ELF-1 (cell line): ENCODE results near the gene TMEM120B.
"Not testable (repeated sequence)": the region's sequence is repeated elsewhere in the genome, so short reads cannot be mapped to it uniquely, and the experiment has no call there.

Experiments
- DNase-seq: peaks from one replicate; pipeline ENCODE4 v3.0.0-alpha.2; 2016; ENCODE audit warnings: low read depth, low spot score

Gene TMEM120B

GRCh38 chr12:121712461-121713256 is at the start of gene TMEM120B:
TMEM120B (plus strand) TSS chr12:121712752; CDS start chr12:121712896, 144 bp downstream.
- DNase-seq, result peak; percentile 64

GRCh38 chr12:121663610-121663929 is 49.0 kb upstream of the TMEM120B start:
- no peak for DNase-seq

DNA sequence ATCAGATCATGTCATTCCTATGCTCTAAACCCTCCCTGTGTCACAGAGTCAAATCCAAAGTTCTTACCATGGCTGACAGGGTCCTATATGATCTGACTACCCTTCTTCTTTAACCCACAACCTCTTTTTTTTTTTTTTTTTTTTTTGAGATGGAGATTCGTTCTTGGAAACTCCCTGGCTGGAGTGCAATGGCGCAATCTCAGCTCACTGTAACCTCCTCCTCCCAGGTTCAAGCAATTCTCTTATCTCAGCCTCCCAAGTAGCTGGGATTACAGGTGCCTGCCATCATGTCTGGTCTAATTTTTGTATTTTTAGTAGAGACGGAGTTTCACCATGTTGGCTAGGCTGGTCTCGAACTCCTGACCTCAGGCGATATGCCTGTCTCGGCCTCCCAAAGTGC is 45.7 kb upstream of the TMEM120B start:
- DNase-seq, result not testable (repeated sequence)

DNA sequence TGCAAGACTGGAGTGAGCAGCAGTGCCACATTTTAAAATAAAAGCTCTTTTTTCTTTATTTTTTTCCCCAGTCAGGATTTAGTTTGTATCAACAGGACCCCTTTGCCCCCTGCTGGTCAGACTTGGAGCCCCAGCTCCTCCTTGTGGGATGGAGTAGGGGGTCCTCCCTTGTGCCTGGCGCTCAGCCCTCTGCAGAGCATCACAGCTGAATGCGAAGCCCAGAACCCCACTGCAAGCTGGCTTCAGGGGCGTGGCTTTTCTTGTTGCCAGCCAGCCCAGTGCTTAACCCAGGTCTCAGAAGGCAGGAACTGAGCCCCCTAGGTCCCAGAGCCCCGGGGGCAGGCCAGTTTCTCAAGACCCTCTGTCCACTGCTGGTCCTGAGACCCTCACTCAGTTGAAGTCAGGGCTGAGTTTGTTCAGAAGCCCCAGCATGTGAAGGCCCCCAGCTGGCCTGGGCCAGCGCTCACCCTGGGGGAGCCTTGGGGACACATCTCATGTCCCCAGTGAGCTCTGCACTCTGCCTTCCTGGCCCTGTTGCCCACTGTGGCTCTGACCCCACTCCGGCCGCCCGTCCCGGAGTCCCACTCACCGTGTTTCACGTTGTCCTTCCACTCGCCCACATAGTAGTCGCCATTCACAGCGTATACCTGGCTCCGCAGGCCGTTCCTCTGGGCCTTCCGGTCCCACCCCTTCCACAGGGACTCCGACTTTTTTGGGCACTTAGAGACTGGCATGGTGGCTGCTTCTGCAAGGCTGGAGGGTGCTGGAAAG is 43.6 kb upstream of the TMEM120B start:
- peak; percentile 75 for DNase-seq

DNA sequence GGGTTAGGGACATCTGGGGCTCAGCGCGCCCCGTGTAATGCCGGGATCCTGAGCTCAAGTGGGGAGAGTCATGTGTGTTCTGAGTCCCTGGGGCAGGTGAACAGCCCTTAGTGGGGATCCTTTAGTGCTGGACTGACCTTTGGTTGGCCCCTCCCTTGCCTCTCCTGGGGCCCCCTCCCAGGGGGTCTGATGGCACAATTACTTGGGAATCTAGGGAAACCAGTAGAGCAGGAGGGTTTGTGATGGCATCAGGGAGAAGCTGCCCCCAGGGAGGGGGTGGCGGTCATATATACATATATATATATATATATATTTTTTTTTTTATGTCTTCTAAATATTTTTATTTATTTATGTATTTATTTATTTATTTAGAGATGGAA is 43.0 kb upstream of the TMEM120B start, which contains the start of gene MORN3:
TSS of gene MORN3 (minus strand) at position 134 of the 380 bp plus-strand sequence. CDS start 171 bp downstream, outside the sequence.
- DNase-seq, result peak; percentile 62

- peak; percentile 72 for DNase-seq
These were observed 39.5 kb upstream of the TMEM120B start for GRCh38 chr12:121673013-121673511.

GRCh38 chr12:121676190-121676589 is 36.4 kb upstream of the TMEM120B start:
- DNase-seq, result peak; percentile 60

DNA sequence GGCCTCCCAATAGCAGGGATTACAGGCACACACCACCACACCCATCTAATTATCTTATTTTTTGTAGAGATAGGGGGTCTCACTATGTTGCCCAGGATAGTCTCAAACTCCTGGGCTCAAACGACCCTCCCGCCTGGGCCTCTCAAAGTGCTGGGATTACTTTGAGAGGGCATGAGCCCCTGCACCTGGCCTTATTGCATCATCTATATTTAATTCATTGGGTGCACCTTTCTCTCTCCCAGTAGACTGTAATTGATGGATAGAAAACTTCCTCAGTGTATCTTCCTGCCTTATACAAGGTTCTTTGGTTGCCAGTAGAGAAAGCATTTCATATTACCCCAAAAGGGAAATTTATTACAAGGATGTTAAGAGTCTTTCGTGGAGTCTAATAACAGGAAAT is 34.2 kb upstream of the TMEM120B start:
- DNase-seq, result no peak

DNA sequence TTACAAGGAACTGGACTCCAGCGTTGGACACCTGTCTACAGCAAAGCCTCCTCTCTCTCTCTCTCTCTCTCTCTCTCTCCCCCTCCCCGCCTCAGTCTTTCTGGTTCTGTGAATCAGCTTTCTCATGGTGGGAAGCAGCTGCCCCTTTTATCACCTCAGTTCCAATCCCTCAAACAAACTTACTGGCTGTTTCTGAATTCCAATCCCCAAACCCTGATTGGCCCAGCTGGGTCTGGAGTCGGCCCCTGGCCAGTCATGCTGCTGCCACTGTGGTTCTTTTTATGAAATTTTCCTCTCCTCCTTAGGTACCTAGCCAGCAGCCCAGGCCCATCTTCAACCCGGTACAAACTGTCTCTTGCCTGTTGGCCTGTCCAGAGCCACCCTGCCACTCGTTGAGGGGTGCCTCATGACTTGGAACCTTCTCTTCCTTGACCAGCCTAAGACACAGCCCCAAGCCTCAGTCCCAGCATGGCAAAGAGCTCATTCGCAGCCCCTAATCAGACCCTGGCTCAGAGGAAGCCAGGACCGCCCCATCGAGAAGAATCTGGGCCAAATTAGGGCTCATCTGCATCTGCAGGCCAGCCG is 33.7 kb upstream of the TMEM120B start:
- DNase-seq, result peak; percentile 58

DNA sequence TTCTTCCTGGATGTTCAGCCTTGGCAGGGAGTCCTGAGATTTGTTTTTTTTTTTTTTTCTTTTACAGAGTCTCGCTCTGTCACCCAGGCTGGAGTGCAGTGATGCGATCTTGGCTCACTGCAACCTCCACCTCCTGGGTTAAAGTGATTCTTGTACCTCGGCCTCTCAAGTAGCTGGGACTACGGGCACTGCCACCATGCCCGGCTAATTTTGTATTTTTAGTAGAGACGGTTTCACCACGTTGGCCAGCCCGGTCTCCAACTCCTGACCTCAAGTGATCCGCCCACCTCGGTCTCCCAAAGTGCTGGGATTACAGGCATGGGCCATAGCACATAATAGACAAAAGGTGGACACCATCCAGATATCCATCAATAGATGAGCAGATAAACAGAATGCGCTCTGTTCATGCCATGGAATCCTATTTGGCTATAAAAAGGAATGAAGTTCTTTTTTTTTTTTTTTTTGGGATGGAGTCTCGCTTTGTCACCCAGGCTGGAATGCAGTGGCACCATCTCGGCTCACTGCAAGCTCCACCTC is 32.8 kb upstream of the TMEM120B start:
- DNase-seq, result not testable (repeated sequence)

GRCh38 chr12:121688966-121689365 is 23.6 kb upstream of the TMEM120B start:
- no peak for DNase-seq

GRCh38 chr12:121689430-121689829 is 23.1 kb upstream of the TMEM120B start:
- DNase-seq, result no peak

DNA sequence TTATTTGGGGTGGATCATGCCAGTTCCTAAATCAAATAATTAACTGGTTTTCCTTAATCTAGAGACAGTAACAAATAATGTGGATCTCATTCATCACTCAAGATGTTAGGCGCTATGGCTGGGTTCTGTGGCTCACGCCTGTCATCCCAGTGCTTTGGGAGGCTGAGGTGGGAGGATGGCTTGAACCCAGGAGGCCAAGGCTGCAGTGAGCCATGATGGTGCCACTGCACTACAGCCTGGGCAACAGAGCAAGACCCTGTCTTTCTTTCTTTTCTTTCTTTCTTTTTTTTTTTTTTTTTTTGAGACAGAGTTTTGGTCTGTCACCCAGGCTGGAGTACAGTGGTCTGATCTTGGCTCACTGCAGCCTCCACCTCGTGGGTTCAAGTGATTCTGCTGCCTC is 19.8 kb upstream of the TMEM120B start:
- not testable (repeated sequence) for DNase-seq

DNA sequence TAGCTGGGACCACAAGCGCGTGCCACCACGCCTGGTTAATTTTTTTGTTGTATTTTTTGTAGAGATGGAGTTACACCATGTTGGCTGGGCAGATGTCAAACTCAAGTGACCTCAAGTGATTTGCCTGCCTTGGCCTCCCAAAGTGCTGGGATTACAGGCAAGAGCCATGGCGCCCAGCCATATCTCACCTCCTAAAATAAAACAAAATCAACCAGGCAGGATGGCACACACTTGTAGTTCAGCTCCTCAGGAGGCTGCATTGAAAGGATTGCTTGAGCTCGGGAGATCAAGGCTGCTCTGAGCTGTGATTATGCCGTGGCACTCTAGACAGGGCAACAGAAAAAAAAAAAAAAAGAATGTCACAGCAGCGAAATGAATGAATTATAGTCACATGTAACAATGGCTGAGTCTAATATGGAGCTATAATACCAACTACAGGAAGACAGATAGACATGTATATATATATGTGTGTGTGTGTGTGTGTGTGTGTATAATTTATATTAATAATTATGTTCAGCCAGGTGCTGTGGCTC is 19.3 kb upstream of the TMEM120B start:
- no peak for DNase-seq

- DNase-seq, result no peak
These were observed 15.4 kb upstream of the TMEM120B start for GRCh38 chr12:121697093-121697698.

- not testable (repeated sequence) for DNase-seq
These were observed 14.7 kb upstream of the TMEM120B start for GRCh38 chr12:121697861-121698260.

- DNase-seq, result no peak
These were observed 10.8 kb upstream of the TMEM120B start for GRCh38 chr12:121701667-121702277.

DNA sequence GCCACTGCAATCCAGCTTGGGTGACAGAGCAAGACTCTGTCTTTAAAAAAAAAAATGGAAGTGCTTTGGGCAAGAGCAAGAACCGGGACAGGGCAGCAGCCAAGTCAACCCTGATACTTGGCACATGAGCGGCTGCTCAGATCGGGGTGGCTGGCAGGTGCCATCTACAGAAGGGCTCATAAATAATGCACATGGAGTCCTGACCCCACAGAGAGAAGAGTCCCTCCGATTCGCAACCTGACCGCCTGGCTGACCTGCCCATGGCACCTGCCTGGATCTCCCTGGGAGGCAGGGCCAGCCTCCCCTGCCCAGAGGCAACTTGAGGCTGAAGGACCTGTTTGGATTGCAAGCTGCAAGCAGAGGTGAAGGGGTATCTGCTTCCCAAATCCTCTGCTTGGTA is 9.6 kb upstream of the TMEM120B start:
- no peak for DNase-seq

DNA sequence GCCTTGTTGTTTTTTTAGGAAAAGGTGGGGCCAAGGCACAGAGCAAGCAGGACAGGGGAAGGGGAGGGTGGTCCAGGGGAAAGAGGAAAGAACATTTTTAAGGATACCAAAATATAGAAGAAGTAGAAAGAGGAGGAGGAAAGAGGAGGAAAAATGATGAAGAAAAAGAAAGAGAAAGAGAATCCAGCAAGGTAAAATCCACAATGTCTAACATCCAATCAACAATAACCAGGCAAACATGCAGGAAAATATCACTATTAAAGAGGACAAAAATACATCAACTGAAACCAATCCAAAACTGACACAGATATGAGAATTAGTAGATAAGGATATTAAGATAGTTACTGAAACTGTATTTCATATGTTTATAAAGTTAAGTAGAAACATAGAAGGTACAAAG is 7.0 kb upstream of the TMEM120B start:
- no peak for DNase-seq

GRCh38 chr12:121708313-121709063 is 4.1 kb upstream of the TMEM120B start:
- DNase-seq, result no peak
